ENCODE measurements around the gene NDUFAF7. TPM values are rescaled to one million over a fixed set of nuclear protein-coding genes. Genes with fewer than 3 reads are reported as not detected.

NDUFAF7 gene
- total and polyA plus RNA-seq, 2 of the 13 experiments (the other 11 are each of a cell fraction or from before 2014, with no cell fraction given), result 27.0 to 40.8 TPM

- TF ChIP-seq ZBTB1 (CRISPR knock-in tag; IDR thresholded peaks at IDR 0.05; ENCODE audit: borderline replicate concordance) (no peak; the same call in 1 of the 2 replicates), ZNF530 (CRISPR knock-in tag; IDR thresholded peaks at IDR 0.05; ENCODE audit: low read depth) (no peak), GMEB1 (CRISPR knock-in tag; IDR thresholded peaks at IDR 0.05; ENCODE audit: borderline replicate concordance) (peak; percentile 74; the same call in 1 of the 2 replicates), PHF8 (CRISPR knock-in tag; IDR thresholded peaks at IDR 0.05) (peak; percentile 97), MYC (CRISPR knock-in tag; IDR thresholded peaks at IDR 0.05; ENCODE audit: borderline replicate concordance) (peak; percentile 96), SP5 (CRISPR knock-in tag; IDR thresholded peaks at IDR 0.05; ENCODE audit: borderline replicate concordance, low read depth) (no peak), KAT8 (CRISPR knock-in tag; IDR thresholded peaks at IDR 0.05) (peak; percentile 97), ZNF10 (CRISPR knock-in tag; IDR thresholded peaks at IDR 0.05; ENCODE audit: borderline replicate concordance, low read depth) (no peak), POLR2A (IDR thresholded peaks at IDR 0.05; ENCODE audit: insufficient read depth in 1 of 2, low read depth in 2 of 2, low read length in 2 of 2) (peak; percentile 97), ADNP (CRISPR knock-in tag; IDR thresholded peaks at IDR 0.05) (no peak), ZNF253 (CRISPR knock-in tag; IDR thresholded peaks at IDR 0.05; ENCODE audit: borderline replicate concordance) (peak; percentile 97), ZBTB49 (CRISPR knock-in tag; IDR thresholded peaks at IDR 0.05; ENCODE audit: borderline replicate concordance) (0 out of 2 replicates have a peak, but pooled peaks have one; percentile 18), MXI1 (IDR thresholded peaks at IDR 0.05; ENCODE audit: borderline replicate concordance, low read depth, low read length) (peak; percentile 85; the same call in 1 of the 3 replicates), HOMEZ (CRISPR knock-in tag; IDR thresholded peaks at IDR 0.05; ENCODE audit: low read depth) (peak; percentile 79), BATF2 (CRISPR knock-in tag; IDR thresholded peaks at IDR 0.05) (no peak), PRDM4 (CRISPR knock-in tag; IDR thresholded peaks at IDR 0.05; ENCODE audit: borderline replicate concordance) (0 out of 2 replicates have a peak, but pooled peaks have one; percentile 28), NCOR1 (IDR thresholded peaks at IDR 0.05; ENCODE audit: borderline replicate concordance, low read length) (no peak), PHF21A (CRISPR knock-in tag; IDR thresholded peaks at IDR 0.05) (peak; percentile 94), ZNF7 (CRISPR knock-in tag; IDR thresholded peaks at IDR 0.05) (0 out of 2 replicates have a peak, but pooled peaks have one; percentile 6), ZBTB21 (CRISPR knock-in tag; IDR thresholded peaks at IDR 0.05) (peak; percentile 96)
Observed at GRCh38 chr2:37231241-37232130, at the start of gene NDUFAF7, which contains the start of gene CEBPZ (continued).
